ENCODE results near the gene KCTD2.

The KCTD2 gene

GRCh38 chr17:75063201-75063600 is 16.2 kb downstream of the KCTD2 start:
- Histone ChIP-seq H3K27ac (replicated peaks) (no peak overlapping the region), H3K4me3 (replicated peaks; ENCODE audit: insufficient read depth, low read length) (no peak overlapping the region), H3K27me3 (ENCODE audit: insufficient read depth, poor library complexity, severe bottlenecking) (no peaks in the 10 kb centered on the region)
- TF ChIP-seq REST (IDR thresholded peaks at IDR 0.05; ENCODE audit: insufficient replicate concordance, low read depth), result no peak
- no peak for TF ChIP-seq CTCF (IDR thresholded peaks at IDR 0.05; ENCODE audit: insufficient read depth, low read length)
- no peak for DNase-seq (ENCODE audit: low read depth in 1 of 2, low spot score in 1 of 2)

DNA sequence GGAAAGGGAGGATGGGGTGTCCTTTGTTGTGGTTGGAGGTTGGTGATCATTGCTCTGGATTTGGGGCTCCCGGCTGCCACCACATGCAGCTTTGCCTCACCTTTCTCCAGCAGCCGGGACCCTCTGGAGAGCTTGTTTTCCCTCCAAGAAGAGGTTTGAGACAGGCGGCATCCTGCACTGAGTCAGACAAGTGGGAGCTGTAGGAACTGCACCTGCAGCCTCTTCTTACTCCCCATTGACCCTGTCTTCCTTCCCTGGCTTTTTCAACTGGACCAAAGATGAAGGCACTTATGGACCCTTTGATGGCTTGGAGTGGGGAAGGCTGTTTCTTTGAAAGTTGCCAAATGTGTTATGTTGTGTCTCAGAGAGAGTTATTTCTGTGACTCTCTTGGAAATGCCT is 16.6 kb downstream of the KCTD2 start:
- no peak overlapping the region for H3K4me3 ChIP-seq (replicated peaks; ENCODE audit: insufficient read depth, low read length)
- TF ChIP-seq POLR2AphosphoS5 (IDR thresholded peaks at IDR 0.05; ENCODE audit: low read depth) (no peak), SPI1 (IDR thresholded peaks at IDR 0.05; ENCODE audit: borderline replicate concordance, low read depth) (no peak), GABPA (IDR thresholded peaks at IDR 0.05; ENCODE audit: low read depth) (no peak), CTCF (IDR thresholded peaks at IDR 0.05; ENCODE audit: insufficient read depth, low read length) (no peak), REST (IDR thresholded peaks at IDR 0.05; ENCODE audit: insufficient replicate concordance, low read depth) (no peak)
- DNase-seq (ENCODE audit: low read depth in 1 of 2, low spot score in 1 of 2), result no peak

GRCh38 chr17:75064040-75064439 is 17.0 kb downstream of the KCTD2 start:
- Histone ChIP-seq H3K27me3 (ENCODE audit: insufficient read depth, poor library complexity, severe bottlenecking) (no peaks in the 10 kb centered on the region), H3K4me3 (replicated peaks; ENCODE audit: insufficient read depth, low read length) (no peak overlapping the region), H3K27ac (replicated peaks) (no peak overlapping the region)
- no peak for DNase-seq (ENCODE audit: low read depth in 1 of 2, low spot score in 1 of 2)
- no peak for TF ChIP-seq GABPA (IDR thresholded peaks at IDR 0.05; ENCODE audit: low read depth)

More for the DNA sequence above, 16.6 kb downstream of the KCTD2 start:
- Histone ChIP-seq H3K27me3 (ENCODE audit: insufficient read depth, poor library complexity, severe bottlenecking) (no peaks in the 10 kb centered on the region), H3K27ac (replicated peaks) (no peak overlapping the region)

GRCh38 chr17:75064460-75064859 is 17.4 kb downstream of the KCTD2 start:
- DNase-seq (ENCODE audit: low read depth in 1 of 2, low spot score in 1 of 2), result no peak
- Histone ChIP-seq H3K4me3 (replicated peaks; ENCODE audit: insufficient read depth, low read length) (no peak overlapping the region), H3K27ac (replicated peaks) (no peak overlapping the region), H3K27me3 (ENCODE audit: insufficient read depth, poor library complexity, severe bottlenecking) (no peaks in the 10 kb centered on the region)
- no peak for TF ChIP-seq CTCF (IDR thresholded peaks at IDR 0.05; ENCODE audit: insufficient read depth, low read length)
- TF ChIP-seq REST (IDR thresholded peaks at IDR 0.05; ENCODE audit: insufficient replicate concordance, low read depth), result no peak
- TF ChIP-seq GABPA (IDR thresholded peaks at IDR 0.05; ENCODE audit: low read depth), result no peak
- TF ChIP-seq POLR2AphosphoS5 (IDR thresholded peaks at IDR 0.05; ENCODE audit: low read depth), result no peak
- TF ChIP-seq SPI1 (IDR thresholded peaks at IDR 0.05; ENCODE audit: borderline replicate concordance, low read depth), result no peak
